Muscle layer of duodenum (tissue), 2 donors: ENCODE results near the gene ARL6IP5.

Experiments
- H3K27ac ChIP-seq: one replicate; pipeline ENCODE4 v1.7.0; 2013; ENCODE audit warnings: mild to moderate bottlenecking, low read length
- H3K27me3 ChIP-seq: one replicate; pipeline ENCODE4 v1.7.0; 2013; ENCODE audit warnings: low read depth, mild to moderate bottlenecking, control low read depth, low read length
- H3K36me3 ChIP-seq, 2 donors: one replicate each; pipeline ENCODE4 v1.7.0; 2013; ENCODE audit warnings: low read length in 2 of 2, control low read depth in 1 of 2, mild to moderate bottlenecking in 1 of 2; ENCODE audit not compliant: insufficient read depth in 2 of 2, control insufficient read depth in 1 of 2
- H3K4me1 ChIP-seq, 2 donors: one replicate each; pipeline ENCODE4 v1.7.0; 2013; ENCODE audit warnings: low read length in 2 of 2, mild to moderate bottlenecking in 2 of 2, control low read depth in 1 of 2, moderate library complexity in 1 of 2; ENCODE audit not compliant: insufficient read depth in 2 of 2, control insufficient read depth in 1 of 2
- H3K4me3 ChIP-seq, 2 donors: one replicate each; pipeline ENCODE4 v1.7.0; 2013; ENCODE audit warnings: low read length in 2 of 2, low read depth in 1 of 2, mild to moderate bottlenecking in 1 of 2
- H3K9me3 ChIP-seq, 2 donors: one replicate each; pipeline ENCODE4 v1.7.0; 2013; ENCODE audit warnings: low read length in 2 of 2, control low read depth in 1 of 2, mild to moderate bottlenecking in 1 of 2; ENCODE audit not compliant: control insufficient read depth in 1 of 2
- donor health status: healthy.

The ARL6IP5 gene

DNA sequence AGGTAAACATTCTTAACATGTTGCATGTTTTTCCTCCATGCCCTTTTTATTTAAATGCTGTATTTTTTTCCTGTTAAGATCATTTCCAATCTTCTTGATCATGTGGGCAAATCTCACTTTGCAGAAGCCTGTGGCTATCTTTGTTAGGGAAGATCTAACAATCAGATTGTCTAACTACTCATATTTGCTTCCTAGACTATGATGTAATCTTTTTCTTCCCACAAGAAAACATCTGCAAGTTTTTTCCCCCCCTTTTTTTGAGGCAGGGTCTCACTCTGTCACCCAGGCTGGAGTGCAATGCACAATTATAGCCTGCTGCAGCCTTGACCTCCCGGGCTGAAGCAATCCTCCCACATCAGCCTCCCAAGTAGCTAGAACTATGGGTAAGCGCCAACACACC, 52.7 kb downstream of the ARL6IP5 start:
- Histone ChIP-seq H3K4me3 (no peak overlapping the region), H3K27me3 (no peaks in the 10 kb centered on the region), H3K9me3 (no peaks in the 10 kb centered on the region), H3K4me1 (no peaks in the 10 kb centered on the region), H3K36me3 (no peaks in the 10 kb centered on the region), H3K27ac (no peak overlapping the region)

- H3K4me1 ChIP-seq: no peaks in the 10 kb centered on the region
- no peaks in the 10 kb centered on the region for H3K9me3 ChIP-seq
- no peaks in the 10 kb centered on the region for H3K36me3 ChIP-seq
- no peak overlapping the region for H3K27ac ChIP-seq
- H3K27me3 ChIP-seq: no peaks in the 10 kb centered on the region
- no peak overlapping the region for H3K4me3 ChIP-seq
Measured at GRCh38 chr3:69141313-69141712, 56.6 kb downstream of the ARL6IP5 start.

GRCh38 chr3:69142090-69142489, 57.4 kb downstream of the ARL6IP5 start:
- no peak overlapping the region for H3K27ac ChIP-seq

DNA sequence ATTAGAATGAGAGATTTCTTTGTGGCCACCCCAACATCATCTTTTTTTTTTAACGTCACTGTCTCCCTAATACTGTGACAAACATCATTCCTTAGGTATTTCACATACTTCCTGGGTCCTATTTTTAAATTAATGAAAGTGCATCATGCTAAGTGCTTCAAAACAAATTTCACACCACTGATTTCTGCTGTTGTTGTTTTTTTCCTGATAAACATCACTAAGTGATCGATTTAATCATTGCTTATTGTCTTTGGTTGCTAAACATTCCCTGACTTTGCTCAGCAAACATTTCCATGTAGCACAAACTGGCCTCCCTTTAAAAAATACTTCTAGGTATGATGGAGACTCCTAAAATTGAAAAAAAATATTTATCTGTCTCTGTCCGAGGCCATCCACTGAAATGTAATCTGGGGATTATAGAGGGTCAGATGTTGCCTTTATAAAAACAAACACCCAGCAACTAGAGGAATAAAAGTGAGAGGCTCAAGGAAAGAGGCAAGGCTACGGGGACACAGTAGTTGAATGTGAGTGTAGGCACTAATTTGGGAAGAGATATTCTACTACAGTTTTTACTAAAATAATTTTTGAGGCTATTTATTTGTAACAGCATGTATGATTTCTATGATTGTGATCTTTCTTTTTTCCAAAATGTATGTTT, 58.2 kb downstream of the ARL6IP5 start:
- Histone ChIP-seq H3K27me3 (no peaks in the 10 kb centered on the region), H3K4me1 (no peaks in the 10 kb centered on the region), H3K36me3 (no peaks in the 10 kb centered on the region), H3K9me3 (no peaks in the 10 kb centered on the region), H3K4me3 (no peak overlapping the region), H3K27ac (no peak overlapping the region)

More at GRCh38 chr3:69142090-69142489, 57.4 kb downstream of the ARL6IP5 start:
- no peak overlapping the region for H3K4me3 ChIP-seq
- no peaks in the 10 kb centered on the region for H3K27me3 ChIP-seq
- H3K4me1 ChIP-seq: no peaks in the 10 kb centered on the region
- no peaks in the 10 kb centered on the region for H3K36me3 ChIP-seq
- no peaks in the 10 kb centered on the region for H3K9me3 ChIP-seq

GRCh38 chr3:69143612-69144011, 58.9 kb downstream of the ARL6IP5 start:
- no peak overlapping the region for H3K27ac ChIP-seq
- H3K9me3 ChIP-seq: no peaks in the 10 kb centered on the region
- H3K27me3 ChIP-seq: no peaks in the 10 kb centered on the region
- no peaks in the 10 kb centered on the region for H3K4me1 ChIP-seq
- no peak overlapping the region for H3K4me3 ChIP-seq
- H3K36me3 ChIP-seq: no peaks in the 10 kb centered on the region

DNA sequence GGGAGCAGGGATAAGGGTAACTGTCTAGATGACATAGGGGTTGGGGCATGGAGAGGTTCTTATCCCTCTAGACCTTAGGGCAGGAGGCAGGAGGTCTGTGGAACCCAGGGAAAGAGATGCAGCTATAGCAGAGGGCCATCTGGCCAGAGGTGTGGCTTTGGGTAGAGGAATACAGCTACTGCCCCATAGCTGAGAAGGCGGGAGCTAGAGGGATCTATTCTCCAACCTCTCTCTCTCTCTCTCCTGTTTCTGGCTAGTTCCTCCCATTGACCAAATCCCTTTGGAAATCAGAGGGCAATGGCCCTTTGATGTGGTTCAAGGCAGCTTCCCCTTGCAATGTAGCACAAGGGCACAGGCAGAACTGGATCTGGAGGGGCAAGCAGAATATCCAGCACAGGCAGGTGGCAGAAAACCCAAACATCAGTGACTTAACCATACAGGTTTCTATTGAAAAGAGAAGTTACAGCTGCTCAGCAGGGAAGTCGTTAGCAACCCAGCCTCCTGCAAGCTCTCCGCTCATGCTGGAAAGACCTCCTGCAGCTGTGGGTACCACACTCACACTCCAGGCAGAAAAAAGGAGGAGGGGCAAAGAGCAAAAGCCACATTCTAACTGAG, 60.0 kb downstream of the ARL6IP5 start:
- no peak overlapping the region for H3K27ac ChIP-seq
- no peaks in the 10 kb centered on the region for H3K9me3 ChIP-seq

DNA sequence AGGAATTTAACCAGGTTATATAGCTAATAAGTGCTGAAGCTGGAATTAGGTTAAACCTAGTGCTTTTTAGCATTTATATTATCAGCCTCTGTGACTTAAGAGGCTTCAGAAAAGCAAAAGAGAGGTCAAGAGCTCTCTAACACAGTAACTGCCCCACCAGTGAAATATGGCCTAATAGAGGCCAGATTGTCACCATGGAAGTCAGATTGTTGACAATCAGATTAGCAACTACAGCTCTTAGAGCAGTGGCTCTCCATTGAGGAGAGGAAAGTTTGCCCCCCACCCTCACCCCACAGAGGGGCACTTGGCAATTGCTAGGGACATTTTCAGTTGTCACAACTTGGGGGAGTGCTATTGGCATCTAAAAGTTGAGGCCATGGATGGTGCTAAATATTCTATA, 61.0 kb downstream of the ARL6IP5 start:
- H3K36me3 ChIP-seq: no peaks in the 10 kb centered on the region
- no peaks in the 10 kb centered on the region for H3K9me3 ChIP-seq
- no peaks in the 10 kb centered on the region for H3K27me3 ChIP-seq
- no peak overlapping the region for H3K4me3 ChIP-seq
- no peaks in the 10 kb centered on the region for H3K4me1 ChIP-seq
- no peak overlapping the region for H3K27ac ChIP-seq

More for the DNA sequence above, 60.0 kb downstream of the ARL6IP5 start:
- H3K27me3 ChIP-seq: no peaks in the 10 kb centered on the region
- H3K4me1 ChIP-seq: no peaks in the 10 kb centered on the region
- no peaks in the 10 kb centered on the region for H3K36me3 ChIP-seq
- no peak overlapping the region for H3K4me3 ChIP-seq

DNA sequence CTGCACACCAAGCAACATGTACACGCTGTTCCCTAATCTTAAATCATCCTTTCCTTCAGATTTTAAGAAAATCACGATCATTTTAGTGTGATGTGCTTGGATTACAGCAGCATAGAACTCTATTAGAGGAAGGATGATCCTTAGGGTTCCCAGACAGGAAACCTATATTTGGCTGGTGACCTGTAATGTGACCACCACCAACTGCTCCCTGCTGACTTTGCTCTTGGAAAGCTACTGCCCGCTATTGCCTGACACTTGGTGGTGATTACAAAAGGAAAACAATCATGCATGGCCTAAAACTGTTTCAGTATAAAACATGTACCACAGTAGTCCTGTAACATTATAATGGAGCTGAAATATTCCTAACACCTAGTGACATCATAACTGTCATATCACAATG, 64.8 kb downstream of the ARL6IP5 start:
- H3K27ac ChIP-seq: no peak overlapping the region
- no peaks in the 10 kb centered on the region for H3K27me3 ChIP-seq
- H3K4me3 ChIP-seq: no peak overlapping the region
- H3K4me1 ChIP-seq: no peaks in the 10 kb centered on the region
- no peaks in the 10 kb centered on the region for H3K9me3 ChIP-seq
- no peaks in the 10 kb centered on the region for H3K36me3 ChIP-seq
